Mucosa of descending colon (tissue), 3 donors: ENCODE measurements around the gene UQCR10. TPM values are rescaled to one million over a fixed set of nuclear protein-coding genes. Genes with fewer than 3 reads are reported as not detected.

Experiments
- ATAC-seq: fragments of 200-7000 bp; cut with Tn5 transposase; one replicate; pipeline ENCODE4 v1.9.1; 2020; ENCODE audit warnings: mild to moderate bottlenecking, moderate library complexity
- DNase-seq, 3 donors: peaks; one replicate each; pipeline ENCODE4 v3.0.0-alpha.2; 2020
- H3K36me3 ChIP-seq: fragments of 200-600 bp; one replicate; pipeline ENCODE4 v1.8.0; 2021; ENCODE audit warnings: low read depth, mild to moderate bottlenecking
- H3K4me1 ChIP-seq: fragments of 200-600 bp; one replicate; pipeline ENCODE4 v1.8.0; 2021; ENCODE audit warnings: low read depth, mild to moderate bottlenecking
- H3K4me3 ChIP-seq: fragments of 200-600 bp; one replicate; pipeline ENCODE4 v1.8.0; 2021; ENCODE audit warnings: mild to moderate bottlenecking
- H3K9me3 ChIP-seq: fragments of 200-600 bp; one replicate; pipeline ENCODE4 v1.8.0; 2021; ENCODE audit warnings: mild to moderate bottlenecking
- intact Hi-C, 2 donors: fragments of 100-400 bp; cut with DNase I in 1 of 2; cut with micrococcal nuclease in 1 of 2; formaldehyde crosslinking; loops; one replicate each; pipeline versions ENCODE4 v1.11.0 to v1.11.1; 2022; cut with DNase I, micrococcal nuclease
- total RNA-seq, 3 donors: library from RNA; stranded (reverse); fragmentation: NEBNext Ultra II Directional in 2 of 3; extraction: Animal tissue kit (Norgen Biotek cat#: 25700) in 2 of 3; gene quantifications; one replicate each; pipeline versions ENCODE4 v1.2.1 to v1.2.4, GENCODE V29; 2021 to 2023
- TF ChIP-seq, protein P1 (sequence below): fragments of 200-600 bp; IDR thresholded peaks from one replicate; pipeline ENCODE4 v1.8.0; 2022; ENCODE audit warnings: antibody characterized with exemption, mild to moderate bottlenecking
- donor health status: DM: no; HTN: no; CAD: no; lungs with moderate emphysema.
- donor health status: DM: no; HTN: no; CAD: no.
- donor health status: DM: no; HTN: yes; CAD: no.

Gene UQCR10
- total RNA-seq, 3 donors from 2014 or later: 102 to 178 (median 154) TPM

DNA sequence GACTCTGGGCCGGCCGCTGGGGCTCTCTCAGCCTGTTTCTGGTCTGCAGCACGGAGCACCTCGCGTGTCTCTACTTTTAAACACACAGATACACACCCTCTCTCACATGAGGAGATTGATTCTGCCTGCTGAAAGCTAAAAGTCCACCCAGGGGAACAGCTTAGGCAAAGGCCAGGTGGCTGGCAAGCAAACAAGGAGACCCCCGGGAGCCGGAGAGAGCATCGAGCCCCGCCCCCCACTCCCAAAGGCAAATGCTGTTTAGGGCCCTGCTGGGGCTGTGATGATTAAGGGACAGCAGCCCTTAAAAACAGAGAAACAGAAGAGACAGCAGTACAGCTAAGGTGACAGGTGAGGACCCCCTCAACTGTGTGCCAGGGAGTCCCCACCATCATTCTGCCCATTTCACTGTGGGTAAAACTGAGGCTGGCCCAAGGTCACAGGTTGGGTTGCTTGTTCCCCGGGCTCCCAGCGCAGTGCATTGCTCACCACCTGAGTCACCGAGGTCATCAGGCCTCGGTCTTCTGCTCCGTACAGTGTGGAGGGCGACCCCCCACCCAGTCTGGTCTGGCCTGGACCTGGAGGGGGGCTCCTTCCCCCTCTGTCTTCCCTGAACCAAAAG is 40.5 kb upstream of the UQCR10 start:
- intact Hi-C loops: no loop called here
- no peak for DNase-seq
- H3K4me3 ChIP-seq: no peak overlapping the region
- no peaks in the 10 kb centered on the region for H3K4me1 ChIP-seq
- TF ChIP-seq, protein P1, sequence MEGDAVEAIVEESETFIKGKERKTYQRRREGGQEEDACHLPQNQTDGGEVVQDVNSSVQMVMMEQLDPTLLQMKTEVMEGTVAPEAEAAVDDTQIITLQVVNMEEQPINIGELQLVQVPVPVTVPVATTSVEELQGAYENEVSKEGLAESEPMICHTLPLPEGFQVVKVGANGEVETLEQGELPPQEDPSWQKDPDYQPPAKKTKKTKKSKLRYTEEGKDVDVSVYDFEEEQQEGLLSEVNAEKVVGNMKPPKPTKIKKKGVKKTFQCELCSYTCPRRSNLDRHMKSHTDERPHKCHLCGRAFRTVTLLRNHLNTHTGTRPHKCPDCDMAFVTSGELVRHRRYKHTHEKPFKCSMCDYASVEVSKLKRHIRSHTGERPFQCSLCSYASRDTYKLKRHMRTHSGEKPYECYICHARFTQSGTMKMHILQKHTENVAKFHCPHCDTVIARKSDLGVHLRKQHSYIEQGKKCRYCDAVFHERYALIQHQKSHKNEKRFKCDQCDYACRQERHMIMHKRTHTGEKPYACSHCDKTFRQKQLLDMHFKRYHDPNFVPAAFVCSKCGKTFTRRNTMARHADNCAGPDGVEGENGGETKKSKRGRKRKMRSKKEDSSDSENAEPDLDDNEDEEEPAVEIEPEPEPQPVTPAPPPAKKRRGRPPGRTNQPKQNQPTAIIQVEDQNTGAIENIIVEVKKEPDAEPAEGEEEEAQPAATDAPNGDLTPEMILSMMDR: no peak
- H3K9me3 ChIP-seq: no peaks in the 10 kb centered on the region
- no peak for ATAC-seq
- no peaks in the 10 kb centered on the region for H3K36me3 ChIP-seq

DNA sequence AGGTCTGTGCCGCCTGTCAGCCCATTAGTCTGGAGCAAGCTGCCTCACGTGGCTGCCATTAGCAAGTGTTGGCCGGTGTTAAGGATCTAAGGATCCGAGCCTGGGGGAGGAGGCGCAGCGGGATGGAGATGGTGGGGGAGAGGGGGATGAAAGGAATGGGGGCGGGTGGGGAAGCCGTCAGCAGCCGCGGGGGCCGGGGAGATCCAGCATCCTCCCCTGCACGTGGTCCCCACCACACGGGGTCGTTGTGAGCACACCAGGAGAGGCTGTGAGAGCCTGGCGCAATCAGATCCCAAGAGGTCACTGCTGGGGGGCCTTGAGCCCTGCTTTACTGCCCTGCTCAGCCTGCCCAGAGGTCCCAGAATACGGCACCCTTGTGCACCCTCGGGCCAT is 40.0 kb upstream of the UQCR10 start:
- Histone ChIP-seq H3K4me3 (no peak overlapping the region), H3K4me1 (no peaks in the 10 kb centered on the region), H3K36me3 (no peaks in the 10 kb centered on the region), H3K9me3 (no peaks in the 10 kb centered on the region)
- peak; percentile 38 for ATAC-seq
- intact Hi-C loops: no loop called here
- TF ChIP-seq, protein P1: no peak
- DNase-seq: peak in 1 of 3 donors; percentile 46

DNA sequence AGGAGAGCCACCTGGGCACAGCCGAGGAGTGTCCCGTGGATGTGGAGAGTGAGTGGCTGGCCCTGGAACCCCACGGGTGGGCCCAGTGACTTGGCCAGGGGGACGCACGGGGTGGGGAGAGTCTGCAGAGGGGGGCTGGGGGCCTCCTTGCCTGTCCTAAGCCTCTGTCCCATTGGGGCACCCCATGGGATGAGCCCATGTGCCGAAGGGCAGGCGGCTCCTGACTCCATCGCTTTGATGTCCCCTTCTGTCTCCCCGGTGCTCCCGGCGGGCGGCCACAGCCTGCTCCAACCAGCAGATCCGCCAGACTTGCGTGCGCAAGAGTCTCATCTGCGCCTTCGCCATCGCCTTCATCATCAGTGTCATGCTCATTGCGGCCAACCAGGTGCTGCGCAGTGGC is 38.0 kb upstream of the UQCR10 start:
- Histone ChIP-seq H3K4me3 (no peak overlapping the region), H3K36me3 (no peaks in the 10 kb centered on the region), H3K4me1 (no peaks in the 10 kb centered on the region), H3K9me3 (no peaks in the 10 kb centered on the region)
- no peak for DNase-seq
- TF ChIP-seq, protein P1: no peak
- no peak for ATAC-seq
- intact Hi-C loops: no loop called here

DNA sequence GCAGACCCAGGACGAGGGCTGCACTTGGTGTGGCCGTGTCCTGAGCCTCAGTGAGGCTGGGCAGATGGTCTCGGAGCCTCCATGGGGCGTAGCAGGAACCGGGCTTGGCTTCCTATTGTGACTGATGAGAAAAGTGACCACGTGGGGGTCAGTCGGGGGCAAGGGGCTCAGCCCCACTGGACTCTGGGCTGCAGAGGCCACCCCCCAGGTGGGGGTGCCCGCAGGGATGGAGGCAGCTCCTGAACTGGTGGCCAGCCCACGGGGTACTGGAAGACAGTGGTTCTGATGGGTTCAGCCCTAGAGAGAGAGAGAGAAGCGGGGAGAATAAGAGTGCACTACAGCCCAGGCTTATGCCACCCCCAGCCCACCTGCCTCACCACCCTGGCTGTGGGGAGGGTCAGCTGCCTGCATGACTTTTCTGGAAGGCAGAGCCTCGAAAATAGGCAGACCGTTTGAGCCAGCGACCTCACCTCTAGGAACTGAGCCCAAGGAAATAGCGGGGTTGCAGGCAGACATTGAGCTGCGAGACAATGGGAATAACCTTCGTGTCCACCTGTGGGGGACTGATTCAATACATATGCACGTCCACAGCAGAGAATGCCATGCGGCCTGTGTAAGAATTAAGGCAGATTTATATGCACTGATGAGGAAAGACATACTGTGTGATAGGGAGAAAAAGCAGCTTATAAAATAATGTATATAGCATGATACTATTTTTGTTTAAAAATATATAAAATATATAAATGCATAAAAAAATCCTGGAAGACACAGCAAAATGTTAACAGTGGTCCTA is 35.9 kb upstream of the UQCR10 start:
- Histone ChIP-seq H3K36me3 (no peaks in the 10 kb centered on the region), H3K4me3 (no peak overlapping the region), H3K4me1 (no peaks in the 10 kb centered on the region), H3K9me3 (no peaks in the 10 kb centered on the region)
- ATAC-seq: no peak
- no peak for DNase-seq
- intact Hi-C loops: no loop called here
- TF ChIP-seq, protein P1: no peak

DNA sequence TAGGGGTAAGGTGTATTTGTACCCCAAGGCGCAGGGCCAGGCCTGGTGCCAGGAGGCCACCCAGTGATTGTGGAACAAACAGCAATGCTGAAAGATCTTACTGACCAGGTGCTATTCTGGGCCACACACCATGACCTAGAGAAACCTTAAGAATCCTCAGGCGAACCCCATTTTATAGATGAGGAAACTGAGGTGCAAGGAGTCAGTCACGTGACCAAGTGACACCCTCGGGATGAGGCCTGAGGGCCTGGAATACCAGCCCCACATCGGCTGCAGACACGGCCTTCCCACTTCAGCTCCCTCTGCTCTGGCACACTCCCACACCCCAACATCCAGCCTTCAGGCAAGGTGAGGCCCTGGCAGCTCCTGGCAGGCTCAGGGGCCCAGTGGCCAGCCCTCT is 34.3 kb upstream of the UQCR10 start:
- Histone ChIP-seq H3K4me3 (no peak overlapping the region), H3K36me3 (no peaks in the 10 kb centered on the region), H3K4me1 (no peaks in the 10 kb centered on the region), H3K9me3 (no peaks in the 10 kb centered on the region)
- DNase-seq (no peak), ATAC-seq (no peak)
- intact Hi-C loops: no loop called here
- TF ChIP-seq, protein P1: no peak
